HS-5 (cell line): ENCODE results near the gene CERS6.
"Not testable (repeated sequence)": the region's sequence is repeated elsewhere in the genome, so short reads cannot be mapped to it uniquely, and the experiment has no call there.

ENCODE experiments used
- DNase-seq: peaks from one replicate; pipeline ENCODE4 v3.0.0-alpha.2; 2012; ENCODE audit warnings: low read depth

CERS6 gene, protein sequence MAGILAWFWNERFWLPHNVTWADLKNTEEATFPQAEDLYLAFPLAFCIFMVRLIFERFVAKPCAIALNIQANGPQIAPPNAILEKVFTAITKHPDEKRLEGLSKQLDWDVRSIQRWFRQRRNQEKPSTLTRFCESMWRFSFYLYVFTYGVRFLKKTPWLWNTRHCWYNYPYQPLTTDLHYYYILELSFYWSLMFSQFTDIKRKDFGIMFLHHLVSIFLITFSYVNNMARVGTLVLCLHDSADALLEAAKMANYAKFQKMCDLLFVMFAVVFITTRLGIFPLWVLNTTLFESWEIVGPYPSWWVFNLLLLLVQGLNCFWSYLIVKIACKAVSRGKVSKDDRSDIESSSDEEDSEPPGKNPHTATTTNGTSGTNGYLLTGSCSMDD

DNA sequence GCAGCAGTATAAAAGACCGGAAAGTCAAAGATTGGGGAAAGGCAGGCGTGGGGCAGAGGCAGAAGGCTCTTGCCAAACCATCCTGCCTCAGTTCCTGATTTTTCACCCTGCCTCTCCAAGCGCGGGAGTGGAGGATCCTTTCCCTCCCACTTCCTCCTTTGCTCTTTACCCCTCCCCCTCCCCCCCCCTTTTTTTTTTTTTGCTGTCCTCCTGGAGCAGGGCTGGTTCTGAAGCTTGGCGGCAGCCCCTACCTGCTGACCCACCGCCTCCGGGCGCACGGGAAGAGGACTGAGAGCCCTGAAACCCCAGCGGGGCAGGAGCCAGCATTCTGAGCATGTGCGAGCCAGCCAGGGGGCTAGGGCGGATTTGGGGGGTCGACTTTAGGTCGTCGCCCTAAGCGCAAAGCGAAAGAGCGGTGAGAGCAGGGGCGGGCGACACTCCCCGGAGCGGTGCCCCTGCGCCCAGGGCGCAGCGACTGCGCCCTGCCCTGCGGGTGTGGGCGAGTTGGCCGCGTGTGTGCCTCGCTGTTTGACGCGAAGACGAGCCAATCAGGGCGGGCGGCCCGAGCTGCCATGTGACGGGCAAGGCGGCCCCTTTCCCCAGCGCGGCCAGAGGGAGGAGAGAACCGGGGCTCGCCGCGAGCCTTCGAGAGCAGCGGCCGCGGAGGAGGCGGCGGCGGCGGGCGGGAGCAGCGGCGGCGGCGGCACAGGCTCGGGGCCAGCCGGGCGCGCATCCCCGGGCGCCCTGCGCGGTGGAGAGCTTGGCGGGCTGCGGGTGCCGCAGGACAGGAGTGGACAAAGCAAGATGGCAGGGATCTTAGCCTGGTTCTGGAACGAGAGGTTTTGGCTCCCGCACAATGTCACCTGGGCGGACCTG is at the start of gene CERS6:
TSS of gene CERS6 (plus strand) at position 628 of the 876 bp plus-strand sequence. CDS start at position 805, 177 bp downstream.
- DNase-seq: peak; percentile 55

DNA sequence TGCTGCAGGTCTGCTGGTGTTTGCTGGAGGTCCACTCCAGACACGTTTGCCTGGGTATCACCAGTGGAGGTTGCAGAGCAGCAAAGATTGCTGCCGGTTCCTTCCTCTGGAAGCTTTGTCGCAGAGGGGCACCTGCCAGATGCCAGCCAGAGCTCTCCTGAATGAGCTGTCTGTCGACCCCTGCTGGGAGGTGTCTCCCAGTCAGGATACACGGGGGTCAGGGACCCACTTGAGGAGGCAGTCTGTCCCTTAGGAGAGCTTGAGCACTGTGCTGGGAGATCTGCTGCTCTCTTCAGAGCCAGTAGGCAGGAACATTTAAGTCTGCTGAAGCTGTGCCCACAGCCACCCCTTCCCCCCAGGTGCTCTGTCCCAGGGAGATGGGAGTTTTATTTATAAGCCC is 43.8 kb upstream of the CERS6 start:
- not testable (repeated sequence) for DNase-seq

DNA sequence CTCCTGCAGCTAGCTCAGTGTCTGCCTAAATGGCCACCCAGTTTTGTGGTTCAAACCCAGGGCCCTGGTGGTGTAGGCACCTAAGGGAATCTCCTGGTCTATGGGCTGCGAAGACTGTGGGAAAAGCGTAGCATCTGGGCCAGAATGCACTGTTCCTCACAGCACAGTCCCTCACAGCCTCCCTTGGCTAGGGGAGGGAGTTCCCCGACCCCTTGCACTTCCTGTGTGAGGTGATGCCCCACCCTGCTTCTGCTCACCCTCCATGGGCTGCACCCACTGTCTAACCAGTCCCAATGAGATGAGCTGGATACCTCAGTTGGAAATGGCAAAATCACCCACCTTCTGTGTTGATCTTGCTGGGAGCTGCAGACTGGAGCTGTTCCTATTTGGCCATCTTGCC is 43.0 kb upstream of the CERS6 start:
- DNase-seq: not testable (repeated sequence)

DNA sequence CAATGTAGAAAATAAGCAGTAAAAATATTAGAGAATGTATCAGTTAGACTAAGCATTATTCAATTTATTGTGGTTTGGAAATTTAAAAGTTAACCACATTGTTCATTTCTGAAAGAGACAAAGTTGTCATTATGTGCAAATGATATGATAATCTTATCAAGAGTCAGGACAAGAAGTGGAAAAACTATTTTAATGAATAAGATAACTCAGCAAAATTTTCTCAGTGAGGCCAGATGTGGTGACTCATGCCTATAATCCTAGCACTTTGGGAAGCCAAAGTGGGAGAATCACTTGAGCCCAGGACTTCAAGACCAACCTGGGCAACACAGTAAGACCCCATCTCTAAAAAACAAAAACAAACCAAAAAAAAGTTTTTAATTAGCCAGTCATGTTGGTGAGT is 39.5 kb upstream of the CERS6 start:
- DNase-seq: no peak

DNA sequence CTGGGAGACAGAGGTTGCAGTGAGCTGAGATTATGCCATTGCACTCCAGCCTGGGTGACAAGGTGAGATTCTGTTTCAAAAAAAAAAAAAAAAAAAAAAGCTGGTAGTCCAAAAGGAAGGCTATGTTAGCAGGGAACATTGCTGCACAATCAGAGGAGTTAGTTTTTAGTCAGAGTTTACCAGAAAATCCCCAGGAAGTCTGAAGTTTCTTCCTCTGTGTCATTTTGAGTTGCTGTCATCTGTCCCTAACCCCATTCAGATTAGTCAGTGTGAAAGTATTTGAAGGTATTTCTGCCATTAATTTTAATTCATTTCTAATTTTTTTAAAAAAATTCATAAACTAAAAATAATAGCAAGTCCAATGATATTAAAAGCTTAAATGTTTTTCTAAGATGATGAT is 33.5 kb upstream of the CERS6 start:
- peak; percentile 14 for DNase-seq

DNA sequence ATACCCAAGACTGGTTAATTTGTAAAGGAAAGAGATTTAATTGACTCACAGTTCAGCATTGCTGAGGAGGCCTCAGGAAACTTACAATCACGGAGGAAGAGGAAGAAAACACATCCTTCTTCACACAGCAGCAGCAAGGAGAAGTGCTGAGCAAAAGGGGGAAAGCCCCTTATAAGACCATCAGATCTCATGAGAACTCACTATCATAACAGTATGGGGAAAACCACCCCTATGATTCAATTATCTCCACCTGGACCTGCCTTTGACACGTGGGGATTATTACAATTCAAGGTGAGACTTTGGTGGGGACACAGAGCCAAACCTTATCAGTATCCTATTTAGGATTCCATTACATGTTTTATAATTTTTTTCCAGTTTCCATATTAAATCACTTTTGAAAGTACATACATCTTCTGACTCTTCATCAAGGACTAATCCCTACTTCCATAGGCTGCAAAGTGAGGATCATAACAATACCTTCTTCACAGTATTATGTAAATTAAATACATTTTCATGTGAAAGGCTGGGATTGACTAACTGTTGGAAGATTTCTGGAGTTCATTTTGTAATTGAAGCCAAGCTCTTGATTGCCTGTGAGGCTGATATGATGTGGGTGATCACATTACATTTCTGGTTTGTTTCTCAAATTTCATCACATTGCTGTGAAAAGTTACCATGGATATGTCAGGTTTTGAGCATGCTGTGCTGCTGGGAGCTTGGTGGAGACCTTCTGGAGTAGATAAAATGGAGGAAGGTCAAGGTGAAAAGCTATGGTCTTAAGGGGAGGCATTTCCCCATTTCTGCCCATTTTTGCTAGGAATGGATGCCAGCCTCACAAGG is 31.7 kb upstream of the CERS6 start:
- DNase-seq: no peak

DNA sequence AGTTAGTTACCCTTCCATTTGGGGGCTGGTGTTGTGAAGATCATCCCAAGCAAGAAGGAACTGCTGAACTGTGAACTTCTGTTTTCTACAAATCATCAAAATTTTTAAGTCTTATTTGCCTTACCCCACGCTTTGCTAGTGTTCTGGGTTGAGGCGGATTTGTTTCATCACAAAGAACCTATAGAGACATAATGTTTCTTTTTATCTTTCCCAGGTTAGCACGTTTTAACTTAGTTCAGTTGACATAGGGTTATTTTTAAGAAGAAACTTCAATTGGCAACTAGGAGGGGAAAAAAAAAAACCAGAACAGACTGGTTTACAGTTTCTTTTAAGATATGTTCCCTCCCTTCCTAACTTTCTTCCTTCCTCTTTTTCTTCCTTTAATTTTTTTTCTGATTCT is 31.1 kb upstream of the CERS6 start:
- no peak for DNase-seq

DNA sequence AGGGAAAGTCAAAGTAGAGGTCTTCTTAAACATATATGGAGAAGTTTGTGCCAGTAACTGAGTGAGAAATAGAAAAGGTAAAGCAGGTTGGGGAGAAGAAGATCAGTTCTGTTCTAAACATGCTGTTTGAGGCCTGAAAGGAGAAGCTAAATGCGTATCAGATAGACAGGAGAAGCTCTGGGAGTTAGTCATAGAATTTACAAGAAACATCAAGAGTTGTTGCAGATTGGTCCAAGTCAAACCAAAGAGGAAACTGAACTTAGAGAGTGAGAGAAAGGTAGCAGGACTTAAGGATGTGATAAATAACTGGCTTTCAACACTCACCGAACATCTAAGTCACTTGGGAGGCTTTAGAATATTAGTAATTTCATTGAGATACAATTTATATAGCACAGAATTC is 29.2 kb upstream of the CERS6 start:
- DNase-seq: no peak

DNA sequence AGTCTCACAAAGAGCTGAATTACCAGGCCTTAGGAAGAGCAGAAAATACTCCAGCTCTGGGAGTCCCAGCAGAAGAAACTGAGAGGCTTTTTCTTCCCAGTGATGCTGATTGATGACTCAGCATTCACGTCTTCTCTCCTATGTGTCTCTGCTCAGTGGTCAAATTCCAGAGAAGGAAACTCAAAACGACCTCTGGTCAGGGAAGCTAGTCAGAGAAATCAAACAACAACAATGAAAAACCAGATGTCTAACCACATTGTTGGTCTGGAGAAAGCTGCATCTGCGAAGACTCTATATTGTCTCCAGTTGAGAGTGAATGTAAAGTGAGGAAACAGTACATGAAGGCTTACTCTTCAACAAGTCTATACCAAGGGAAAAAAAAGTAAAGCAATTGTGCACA is 28.6 kb upstream of the CERS6 start:
- DNase-seq: peak; percentile 45

DNA sequence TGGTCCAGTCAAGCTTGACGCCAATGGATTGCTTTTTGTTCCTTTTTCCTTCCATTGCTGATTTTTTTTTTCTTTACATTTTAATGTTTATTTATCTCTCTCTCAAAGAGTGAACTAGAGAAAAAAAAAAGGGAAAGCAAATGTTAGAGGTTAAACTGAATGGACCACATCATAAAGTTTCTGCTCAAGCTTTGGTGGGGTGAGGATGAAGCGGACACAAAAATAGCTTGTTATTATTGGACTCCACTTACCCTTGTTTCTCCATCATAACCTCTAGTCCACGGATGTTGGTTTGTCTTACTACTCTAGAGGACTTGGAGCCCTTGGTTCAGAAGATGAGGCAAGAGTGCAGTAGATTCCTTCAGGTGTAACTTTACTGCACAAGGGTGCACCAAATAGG is 27.6 kb upstream of the CERS6 start:
- no peak for DNase-seq

DNA sequence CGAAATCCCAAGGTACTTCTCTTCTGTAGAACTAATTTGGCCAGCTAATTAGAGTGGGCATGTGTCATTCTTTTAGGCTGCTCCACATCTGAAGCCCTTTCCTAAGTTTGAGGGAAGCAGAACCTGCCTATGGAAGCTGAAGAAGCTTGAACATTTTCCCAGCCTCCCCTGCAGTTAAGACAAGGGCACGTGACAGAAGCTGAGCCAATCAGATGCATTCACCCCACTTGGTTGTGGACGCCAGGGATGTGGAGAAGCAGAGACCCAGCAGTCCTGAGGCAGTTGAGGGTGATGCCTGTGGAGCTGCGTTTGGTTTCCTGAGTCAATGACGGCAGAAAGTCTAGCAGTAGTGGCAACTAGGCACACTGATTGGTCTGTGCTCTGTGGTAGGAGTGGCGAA is 26.1 kb upstream of the CERS6 start:
- no peak for DNase-seq

DNA sequence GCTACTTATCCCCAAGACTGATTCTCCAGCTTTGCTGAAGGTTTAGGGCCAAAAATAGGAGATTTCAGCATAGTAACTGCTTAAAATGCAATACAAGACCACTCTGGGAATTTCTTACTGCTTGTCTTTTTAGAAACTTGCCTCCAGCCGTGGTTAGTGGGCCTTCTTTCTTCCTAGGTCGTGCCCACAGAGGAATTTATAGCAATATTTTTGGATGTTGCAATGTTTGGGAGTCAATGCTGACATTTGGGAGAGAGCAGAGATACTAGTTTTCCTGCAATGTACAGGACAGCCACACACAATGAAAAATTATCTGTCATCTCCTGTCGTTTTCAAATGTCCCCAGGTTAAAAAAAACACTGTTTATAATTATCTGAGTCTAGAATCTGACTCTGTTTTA is 25.6 kb upstream of the CERS6 start:
- DNase-seq: no peak

DNA sequence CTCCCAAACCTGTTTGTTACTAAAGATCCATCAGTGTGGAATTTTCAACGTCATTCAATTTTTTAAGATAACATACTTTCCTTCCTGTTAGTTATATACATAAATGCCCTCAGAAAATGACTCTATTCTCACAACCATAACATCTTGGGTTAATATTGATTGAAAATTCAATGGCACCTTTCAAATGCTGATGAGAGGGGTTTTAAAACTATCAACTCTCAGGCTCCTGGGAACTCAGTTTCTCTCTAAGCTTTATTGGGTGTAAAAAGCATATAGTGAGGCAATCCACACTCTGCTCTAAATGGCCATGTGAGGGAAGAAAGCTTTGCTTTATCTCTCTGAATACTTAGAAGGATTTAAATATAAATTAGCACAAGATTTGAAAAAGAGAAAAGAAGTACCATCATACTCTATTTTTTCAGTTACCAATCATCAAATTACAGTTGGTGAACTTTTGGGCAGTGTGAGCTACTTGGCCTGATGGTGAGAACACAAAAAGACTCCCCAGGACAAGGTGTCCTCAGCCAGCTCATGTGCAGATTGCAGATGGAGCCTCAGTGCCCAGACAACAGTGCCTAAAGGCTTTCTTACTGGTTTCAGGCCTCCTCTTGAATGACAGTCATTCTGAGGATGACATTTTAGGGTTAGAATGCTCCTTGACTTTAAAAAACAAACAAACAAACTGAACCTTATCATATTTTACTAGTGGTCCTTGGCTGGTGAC is 24.6 kb upstream of the CERS6 start:
- DNase-seq: no peak

DNA sequence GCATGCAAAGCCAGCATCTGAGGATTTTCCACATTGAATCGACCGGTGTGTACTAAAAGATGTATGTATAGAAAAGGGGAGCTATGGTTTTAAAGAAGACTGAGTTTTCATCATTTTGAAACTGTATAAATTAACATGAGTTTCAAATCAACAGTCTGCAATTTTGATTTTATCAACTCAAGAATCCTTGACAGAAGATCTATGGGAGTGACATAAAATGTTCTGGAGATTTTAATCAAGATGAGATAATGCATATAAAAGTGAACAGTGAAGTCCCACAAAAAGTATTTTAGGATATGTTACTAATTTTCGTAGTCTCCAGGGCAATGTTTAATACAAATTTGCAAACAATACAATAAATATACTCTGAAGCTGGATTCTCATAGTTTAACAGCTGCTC is 24.0 kb upstream of the CERS6 start:
- DNase-seq: no peak

DNA sequence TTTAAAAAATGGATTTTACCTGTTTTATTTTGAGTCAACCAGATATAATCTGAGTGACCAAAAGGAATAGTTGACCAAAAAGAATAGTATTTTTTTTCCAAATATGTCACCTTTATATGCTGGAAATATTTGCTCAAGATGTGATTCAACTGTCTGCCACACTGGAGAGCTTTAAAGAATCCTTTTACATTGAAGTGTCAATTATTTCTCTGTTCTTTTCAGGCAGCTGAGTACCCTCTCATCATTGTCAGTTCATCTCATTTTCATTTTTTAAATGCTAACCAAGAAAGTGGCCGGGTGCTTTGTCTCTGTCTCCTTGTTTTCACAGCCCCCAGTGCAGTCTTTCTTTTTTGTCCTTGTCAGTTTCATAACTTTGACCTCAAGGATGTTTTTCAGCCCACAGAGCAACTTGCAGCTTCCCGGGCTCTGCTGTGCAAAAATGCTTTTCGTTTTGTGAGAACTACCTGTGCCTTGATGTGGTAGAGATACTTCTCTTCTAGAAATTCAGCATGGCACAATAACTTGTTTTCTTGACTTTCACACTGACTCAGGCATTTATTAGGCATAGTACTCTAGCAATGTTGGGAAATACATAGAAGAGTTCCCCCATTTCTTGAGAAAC is 23.4 kb upstream of the CERS6 start:
- DNase-seq: no peak

DNA sequence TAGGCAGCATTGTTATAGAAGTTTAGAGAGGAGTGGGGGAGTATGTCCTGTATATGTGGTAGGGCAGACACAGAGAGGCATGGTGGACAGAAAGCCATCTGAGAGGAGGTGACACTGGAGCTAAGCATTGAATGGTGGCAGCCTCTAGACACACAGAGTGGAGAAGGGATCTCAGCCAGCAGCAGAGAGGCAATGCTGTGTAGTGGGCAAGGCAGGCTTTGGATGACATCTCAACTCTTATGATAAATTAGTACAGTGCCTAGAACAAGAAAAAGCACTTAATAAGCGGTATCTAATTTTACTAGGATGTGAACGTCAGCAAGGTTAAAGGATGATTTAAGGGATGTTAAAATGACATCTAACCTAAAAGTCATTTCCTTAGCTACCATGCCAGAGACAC is 22.5 kb upstream of the CERS6 start:
- no peak for DNase-seq

DNA sequence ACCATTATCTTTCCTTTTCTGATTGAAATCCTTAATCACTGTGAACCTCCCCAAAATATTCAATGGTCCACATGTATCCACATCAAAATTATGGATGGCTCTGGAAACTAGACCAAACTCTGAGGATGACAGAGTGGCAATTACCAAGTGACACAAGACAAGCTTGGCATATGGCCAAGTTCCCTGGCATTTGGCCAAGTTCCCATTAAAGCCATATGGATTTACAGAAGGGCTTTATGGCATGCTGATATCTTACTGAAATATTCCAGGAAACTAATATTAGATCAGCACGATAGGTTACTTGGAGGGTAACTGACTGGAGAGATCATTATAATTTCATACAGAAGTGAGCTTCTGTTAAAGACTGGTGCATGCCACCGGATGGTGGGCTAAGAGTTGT is 21.9 kb upstream of the CERS6 start:
- no peak for DNase-seq

DNA sequence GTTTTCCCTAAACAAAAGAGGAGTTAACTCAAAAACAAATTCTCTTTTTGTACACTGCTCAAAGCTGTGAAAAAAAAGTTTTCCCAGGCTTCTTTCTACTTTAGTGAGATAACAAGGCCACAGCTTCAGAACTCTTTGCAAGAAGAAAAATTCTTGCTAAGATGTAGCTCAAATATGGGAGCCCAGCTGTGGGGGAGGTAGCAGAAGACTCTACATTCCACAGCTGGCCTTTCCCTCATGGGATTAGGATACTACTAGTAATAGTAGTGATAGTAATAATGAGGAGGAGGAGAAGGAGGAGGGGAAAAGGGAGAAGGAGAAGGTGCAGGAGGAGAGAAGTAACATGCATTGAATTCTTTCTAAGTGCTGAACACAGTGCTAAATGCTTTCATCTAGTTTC is 19.2 kb upstream of the CERS6 start:
- no peak for DNase-seq

DNA sequence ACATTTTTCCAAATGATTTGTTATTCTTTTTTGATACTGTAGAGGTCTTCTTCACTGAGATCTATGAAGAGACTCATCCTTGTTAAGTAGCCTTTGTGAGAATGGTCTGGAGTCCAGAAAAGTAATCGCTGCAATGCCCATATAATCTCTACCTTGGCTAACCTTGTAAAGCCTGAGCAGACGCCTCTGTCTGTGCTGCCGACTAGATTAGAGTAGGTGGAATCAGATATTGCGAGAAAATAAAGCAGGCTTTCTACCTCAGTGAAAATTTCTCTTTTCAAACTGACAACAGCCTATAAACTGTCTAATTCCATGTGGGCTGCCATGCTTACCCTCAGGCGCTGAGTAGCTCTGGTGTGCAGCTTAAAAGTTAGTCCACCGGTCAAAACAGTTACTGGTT is 17.5 kb upstream of the CERS6 start:
- no peak for DNase-seq

DNA sequence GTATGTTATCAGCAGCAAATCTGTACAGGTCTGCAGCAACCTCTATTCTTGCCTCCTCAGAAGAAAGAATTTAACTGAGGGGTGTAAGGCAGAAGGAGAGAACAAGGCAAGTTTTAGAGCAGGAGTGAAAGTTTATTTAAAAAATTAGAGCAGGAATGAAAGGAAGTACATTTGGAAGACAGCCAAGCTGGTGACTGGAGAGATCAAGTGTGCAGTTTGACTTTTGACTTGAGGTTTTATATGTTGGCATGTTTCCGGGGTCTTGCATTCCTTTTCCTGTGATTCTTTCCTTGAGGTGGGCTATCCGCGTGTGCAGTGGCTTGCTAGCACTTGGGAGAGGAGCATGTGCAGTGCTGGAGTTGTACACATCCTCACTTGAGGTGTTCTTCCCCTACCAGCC is 16.5 kb upstream of the CERS6 start:
- no peak for DNase-seq

DNA sequence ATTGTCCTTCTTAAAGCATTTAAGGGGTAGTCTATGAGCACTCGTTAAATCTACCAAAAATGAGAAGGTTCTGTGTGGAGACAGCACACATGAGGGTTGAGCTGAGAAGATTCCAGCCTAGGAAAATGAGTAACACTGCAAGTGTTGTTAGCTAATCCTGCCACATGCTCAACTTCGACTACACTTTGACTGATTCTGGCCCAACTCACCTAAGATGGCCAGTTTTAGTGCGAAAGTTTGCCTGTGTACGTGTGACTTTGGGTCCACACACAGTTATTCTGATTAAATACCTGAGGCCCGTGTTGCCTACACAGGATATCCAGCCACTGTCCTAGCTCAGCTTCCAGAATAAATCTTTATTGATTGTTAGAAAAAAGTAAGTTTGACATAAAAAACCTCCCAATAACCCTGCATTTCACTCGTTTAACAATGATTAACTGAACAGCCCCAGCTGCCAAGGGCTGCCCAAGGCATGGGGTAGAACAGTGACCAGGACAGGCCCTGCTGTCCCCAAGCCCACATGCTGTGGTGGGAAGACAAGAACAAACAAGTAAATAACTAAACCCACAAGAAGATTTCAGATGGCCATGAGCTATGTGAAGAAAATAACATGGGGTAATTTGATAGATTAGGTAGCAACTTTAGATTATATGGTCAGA is 14.7 kb upstream of the CERS6 start:
- no peak for DNase-seq
